DMS53 treated with DMSO at 0.1 percent for 48 hours (cell line): ENCODE measurements around the gene MYO1E.
A peak's percentile ranks its signal among the peaks of the same experiment; 100 is the strongest.
"Not testable (repeated sequence)": the region's sequence is repeated elsewhere in the genome, so short reads cannot be mapped to it uniquely, and the experiment has no call there.

Experiments
- DNase-seq: peaks from one replicate; lab custom pipeline; 2025; ENCODE audit not compliant: unreplicated experiment; lab: John Stamatoyannopoulos, UW

Gene MYO1E

GRCh38 chr15:59172289-59172901, 200.3 kb downstream of the MYO1E start:
- DNase-seq = no peak

- no peak for DNase-seq
These were observed 201.6 kb downstream of the MYO1E start for GRCh38 chr15:59171067-59171397.

GRCh38 chr15:59170295-59171066, 202.2 kb downstream of the MYO1E start:
- peak; percentile 77 for DNase-seq

GRCh38 chr15:59169251-59169708, 203.4 kb downstream of the MYO1E start:
- DNase-seq = no peak

GRCh38 chr15:59168536-59168935, 204.1 kb downstream of the MYO1E start:
- no peak for DNase-seq

GRCh38 chr15:59166601-59167265, 205.9 kb downstream of the MYO1E start:
- DNase-seq = peak; percentile 86

- no peak for DNase-seq
These were observed 206.5 kb downstream of the MYO1E start for GRCh38 chr15:59166166-59166565.

GRCh38 chr15:59165726-59166125, 206.9 kb downstream of the MYO1E start:
- DNase-seq = peak; percentile 25

- not testable (repeated sequence) for DNase-seq
These were observed 210.6 kb downstream of the MYO1E start for GRCh38 chr15:59162080-59162479.

GRCh38 chr15:59160880-59161593, 211.6 kb downstream of the MYO1E start:
- peak; percentile 45 for DNase-seq

- no peak for DNase-seq
These were observed 213.5 kb downstream of the MYO1E start for GRCh38 chr15:59159210-59159609.

GRCh38 chr15:59158701-59159034, 214.0 kb downstream of the MYO1E start:
- DNase-seq = peak; percentile 70

GRCh38 chr15:59157840-59158700, 214.6 kb downstream of the MYO1E start:
- no peak for DNase-seq

- no peak for DNase-seq
These were observed 215.3 kb downstream of the MYO1E start for GRCh38 chr15:59157396-59157795.

GRCh38 chr15:59155431-59155830, 217.2 kb downstream of the MYO1E start:
- no peak for DNase-seq

GRCh38 chr15:59154243-59154642, 218.4 kb downstream of the MYO1E start:
- no peak for DNase-seq

- no peak for DNase-seq
These were observed 219.2 kb downstream of the MYO1E start for GRCh38 chr15:59153466-59153865.

GRCh38 chr15:59152694-59153450, 219.8 kb downstream of the MYO1E start:
- DNase-seq = no peak

- DNase-seq = no peak
These were observed 222.5 kb downstream of the MYO1E start for GRCh38 chr15:59150185-59150584.
